Sigmoid colon (tissue), 4 donors: ENCODE data around the gene TRAF3.

Experiments
- CTCF ChIP-seq, 4 experiments: fragments of 450-650 bp in 3 of 4; fragments of 200-600 bp in 1 of 4; IDR thresholded peaks; one replicate each; pipeline ENCODE4 v1.5.1; 2016 to 2019; ENCODE audit warnings: antibody characterized with exemption in 4 of 4, mild to moderate bottlenecking in 3 of 4, moderate library complexity in 2 of 4
- EP300 ChIP-seq, 4 donors: sonication (generic); formaldehyde crosslinking; IDR thresholded peaks; one replicate each; pipeline ENCODE4 v1.6.1; 2017; ENCODE audit warnings: antibody characterized with exemption in 4 of 4
- POLR2A ChIP-seq, 2 donors: fragments of 450-650 bp; IDR thresholded peaks; one replicate each; pipeline ENCODE4 v1.6.1; 2016; ENCODE audit warnings: antibody characterized with exemption in 2 of 2, mild to moderate bottlenecking in 2 of 2, moderate library complexity in 2 of 2
- POLR2AphosphoS5 ChIP-seq, 4 donors: sonication (generic); formaldehyde crosslinking; IDR thresholded peaks; one replicate each; pipeline ENCODE4 v1.6.1; 2017; ENCODE audit warnings: antibody characterized with exemption in 4 of 4

- TF ChIP-seq CTCF (IDR thresholded peaks at IDR 0.05) (no peak), POLR2AphosphoS5 (IDR thresholded peaks at IDR 0.05) (no peak), POLR2A (IDR thresholded peaks at IDR 0.05) (no peak), EP300 (IDR thresholded peaks at IDR 0.05) (no peak)
These were observed 138.3 kb downstream of the TRAF3 start for GRCh38 chr14:102915292-102916110.
